Measurements from ENCODE around the gene CFLAR. TPM values are rescaled to one million over a fixed set of nuclear protein-coding genes. Genes with fewer than 3 reads are reported as not detected.

CFLAR gene
- total RNA-seq, 1 donor from 2014 or later: 62.6 TPM

GRCh38 chr2:201201371-201201770, 85.4 kb downstream of the CFLAR start:
- H3K4me1 ChIP-seq (ENCODE audit: control insufficient read depth in 3 of 3, insufficient read depth in 3 of 3, low read length in 3 of 3): no peaks in the 10 kb centered on the region
- H3K27me3 ChIP-seq (ENCODE audit: control insufficient read depth in 3 of 3, insufficient read depth in 3 of 3, low read length in 3 of 3): no peaks in the 10 kb centered on the region
- H3K9ac ChIP-seq (ENCODE audit: low read depth in 1 of 3, low read length in 3 of 3): no peak overlapping the region
- H3K27ac ChIP-seq (ENCODE audit: low read depth, low read length): no peak overlapping the region
- no peaks in the 10 kb centered on the region for H3K9me3 ChIP-seq (ENCODE audit: control insufficient read depth in 3 of 3, low read length in 3 of 3)
- H3K4me3 ChIP-seq (ENCODE audit: low read length in 3 of 3): no peak overlapping the region
- no peaks in the 10 kb centered on the region for H3K36me3 ChIP-seq (ENCODE audit: control insufficient read depth in 3 of 3, insufficient read depth in 3 of 3, low read length in 3 of 3)

- Histone ChIP-seq H3K9ac (ENCODE audit: low read depth in 1 of 3, low read length in 3 of 3) (no peak overlapping the region), H3K4me1 (ENCODE audit: control insufficient read depth in 3 of 3, insufficient read depth in 3 of 3, low read length in 3 of 3) (no peaks in the 10 kb centered on the region), H3K9me3 (ENCODE audit: control insufficient read depth in 3 of 3, low read length in 3 of 3) (no peaks in the 10 kb centered on the region), H3K27ac (ENCODE audit: low read depth, low read length) (no peak overlapping the region), H3K4me3 (ENCODE audit: low read length in 3 of 3) (no peak overlapping the region), H3K36me3 (ENCODE audit: control insufficient read depth in 3 of 3, insufficient read depth in 3 of 3, low read length in 3 of 3) (peaks cover 0 to under 1% (median 0%) of the 10 kb centered on the region in 3 donors), H3K27me3 (ENCODE audit: control insufficient read depth in 3 of 3, insufficient read depth in 3 of 3, low read length in 3 of 3) (no peaks in the 10 kb centered on the region)
These were observed 88.1 kb downstream of the CFLAR start for GRCh38 chr2:201203916-201204654.

DNA sequence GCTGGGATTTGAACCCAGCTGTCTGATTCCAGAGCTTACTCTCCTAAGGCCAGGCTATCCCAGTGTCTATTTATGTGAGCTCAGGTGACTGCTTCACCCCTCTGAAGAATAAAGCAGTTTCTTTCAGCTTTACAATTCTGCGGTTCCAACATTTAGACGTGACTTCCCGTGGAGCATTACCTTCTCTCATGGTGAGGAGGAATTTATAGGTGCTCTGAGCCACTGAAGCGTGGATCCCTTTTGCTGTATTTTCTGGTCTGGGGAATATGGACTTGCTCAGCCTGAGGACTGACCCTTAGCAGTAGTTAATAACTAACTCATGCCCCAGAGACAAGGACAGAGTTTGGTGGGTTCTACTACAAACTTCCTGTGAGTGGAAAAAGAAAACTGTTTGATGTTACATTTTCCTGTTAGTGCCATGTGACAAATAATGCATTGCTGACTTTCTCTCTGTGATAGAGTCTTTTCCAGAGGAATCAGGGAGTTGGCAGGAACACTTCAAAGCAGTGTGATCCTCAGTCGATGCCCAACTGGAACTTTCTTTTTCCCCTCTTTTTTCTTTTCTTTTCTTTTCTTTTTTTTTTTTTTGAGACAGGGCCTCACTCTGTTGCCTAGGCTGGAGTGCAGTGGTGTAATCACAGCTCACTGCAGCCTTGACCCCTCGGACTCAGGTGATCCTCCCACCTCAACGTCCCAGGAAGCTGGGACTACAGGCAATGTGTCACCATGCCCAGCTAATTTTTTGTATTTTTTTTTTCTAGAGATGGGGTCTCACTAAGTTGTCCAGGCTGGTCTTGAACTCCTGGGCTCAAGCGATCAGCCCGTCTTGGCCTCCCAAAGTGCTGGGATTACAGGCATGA, 88.9 kb downstream of the CFLAR start:
- H3K27me3 ChIP-seq (ENCODE audit: control insufficient read depth in 3 of 3, insufficient read depth in 3 of 3, low read length in 3 of 3): no peaks in the 10 kb centered on the region
- peaks cover 0 to 3% (median 0%) of the 10 kb centered on the region in 3 donors for H3K36me3 ChIP-seq (ENCODE audit: control insufficient read depth in 3 of 3, insufficient read depth in 3 of 3, low read length in 3 of 3)
- H3K9ac ChIP-seq (ENCODE audit: low read depth in 1 of 3, low read length in 3 of 3): no peak overlapping the region

GRCh38 chr2:201205515-201205849, 89.5 kb downstream of the CFLAR start:
- Histone ChIP-seq H3K27ac (ENCODE audit: low read depth, low read length) (no peak overlapping the region), H3K4me3 (ENCODE audit: low read length in 3 of 3) (no peak overlapping the region), H3K27me3 (ENCODE audit: control insufficient read depth in 3 of 3, insufficient read depth in 3 of 3, low read length in 3 of 3) (no peaks in the 10 kb centered on the region), H3K36me3 (ENCODE audit: control insufficient read depth in 3 of 3, insufficient read depth in 3 of 3, low read length in 3 of 3) (peaks cover 0 to 3% (median 0%) of the 10 kb centered on the region in 3 donors), H3K9me3 (ENCODE audit: control insufficient read depth in 3 of 3, low read length in 3 of 3) (no peaks in the 10 kb centered on the region), H3K4me1 (ENCODE audit: control insufficient read depth in 3 of 3, insufficient read depth in 3 of 3, low read length in 3 of 3) (no peaks in the 10 kb centered on the region), H3K9ac (ENCODE audit: low read depth in 1 of 3, low read length in 3 of 3) (no peak overlapping the region)

More for the DNA sequence above, 88.9 kb downstream of the CFLAR start:
- Histone ChIP-seq H3K4me1 (ENCODE audit: control insufficient read depth in 3 of 3, insufficient read depth in 3 of 3, low read length in 3 of 3) (no peaks in the 10 kb centered on the region), H3K4me3 (ENCODE audit: low read length in 3 of 3) (no peak overlapping the region), H3K9me3 (ENCODE audit: control insufficient read depth in 3 of 3, low read length in 3 of 3) (no peaks in the 10 kb centered on the region), H3K27ac (ENCODE audit: low read depth, low read length) (no peak overlapping the region)

- Histone ChIP-seq H3K36me3 (ENCODE audit: control insufficient read depth in 3 of 3, insufficient read depth in 3 of 3, low read length in 3 of 3) (peaks cover 0 to 3% (median 0%) of the 10 kb centered on the region in 3 donors), H3K4me1 (ENCODE audit: control insufficient read depth in 3 of 3, insufficient read depth in 3 of 3, low read length in 3 of 3) (no peaks in the 10 kb centered on the region), H3K27ac (ENCODE audit: low read depth, low read length) (no peak overlapping the region), H3K27me3 (ENCODE audit: control insufficient read depth in 3 of 3, insufficient read depth in 3 of 3, low read length in 3 of 3) (no peaks in the 10 kb centered on the region), H3K9me3 (ENCODE audit: control insufficient read depth in 3 of 3, low read length in 3 of 3) (no peaks in the 10 kb centered on the region), H3K9ac (ENCODE audit: low read depth in 1 of 3, low read length in 3 of 3) (no peak overlapping the region), H3K4me3 (ENCODE audit: low read length in 3 of 3) (no peak overlapping the region)
These were observed 92.7 kb downstream of the CFLAR start for GRCh38 chr2:201208563-201209252.

- Histone ChIP-seq H3K9me3 (ENCODE audit: control insufficient read depth in 3 of 3, low read length in 3 of 3) (no peaks in the 10 kb centered on the region), H3K9ac (ENCODE audit: low read depth in 1 of 3, low read length in 3 of 3) (no peak overlapping the region), H3K4me3 (ENCODE audit: low read length in 3 of 3) (no peak overlapping the region), H3K4me1 (ENCODE audit: control insufficient read depth in 3 of 3, insufficient read depth in 3 of 3, low read length in 3 of 3) (peaks cover 0 to 13% (median 3%) of the 10 kb centered on the region in 3 donors), H3K27ac (ENCODE audit: low read depth, low read length) (no peak overlapping the region), H3K27me3 (ENCODE audit: control insufficient read depth in 3 of 3, insufficient read depth in 3 of 3, low read length in 3 of 3) (no peaks in the 10 kb centered on the region), H3K36me3 (ENCODE audit: control insufficient read depth in 3 of 3, insufficient read depth in 3 of 3, low read length in 3 of 3) (no peaks in the 10 kb centered on the region)
These were observed 100.0 kb downstream of the CFLAR start for GRCh38 chr2:201215963-201216362.

DNA sequence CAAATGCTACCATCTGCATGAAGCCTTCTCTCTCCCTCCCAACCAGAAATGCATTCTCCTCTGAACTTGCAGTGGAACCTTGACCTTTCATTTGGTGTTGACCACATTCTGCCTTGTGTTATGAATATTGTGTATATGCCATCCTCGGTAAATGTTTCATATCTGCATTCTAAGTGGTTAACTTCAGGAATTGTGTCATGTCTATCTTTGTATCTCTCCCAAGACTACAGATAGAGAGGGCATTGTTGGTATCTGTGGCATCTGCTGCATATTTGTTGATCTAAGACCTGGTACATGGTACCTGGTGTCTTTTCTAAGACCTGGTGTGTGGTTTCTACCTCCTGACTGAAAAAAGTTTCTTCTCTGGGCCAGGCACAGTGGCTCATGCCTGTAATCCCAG, 101.0 kb downstream of the CFLAR start:
- no peaks in the 10 kb centered on the region for H3K27me3 ChIP-seq (ENCODE audit: control insufficient read depth in 3 of 3, insufficient read depth in 3 of 3, low read length in 3 of 3)
- no peaks in the 10 kb centered on the region for H3K36me3 ChIP-seq (ENCODE audit: control insufficient read depth in 3 of 3, insufficient read depth in 3 of 3, low read length in 3 of 3)
- no peak overlapping the region for H3K4me3 ChIP-seq (ENCODE audit: low read length in 3 of 3)
- H3K4me1 ChIP-seq (ENCODE audit: control insufficient read depth in 3 of 3, insufficient read depth in 3 of 3, low read length in 3 of 3): peaks cover 0 to 13% (median 3%) of the 10 kb centered on the region in 3 donors
- H3K9ac ChIP-seq (ENCODE audit: low read depth in 1 of 3, low read length in 3 of 3): no peak overlapping the region
- H3K27ac ChIP-seq (ENCODE audit: low read depth, low read length): no peak overlapping the region
- H3K9me3 ChIP-seq (ENCODE audit: control insufficient read depth in 3 of 3, low read length in 3 of 3): no peaks in the 10 kb centered on the region

- H3K27ac ChIP-seq (ENCODE audit: low read depth, low read length): peak overlapping the region; percentile 32
These were observed 102.8 kb downstream of the CFLAR start for GRCh38 chr2:201218780-201219179.

GRCh38 chr2:201219328-201220096, 103.5 kb downstream of the CFLAR start:
- peak overlapping the region; percentile 32 for H3K27ac ChIP-seq (ENCODE audit: low read depth, low read length)
- no peak overlapping the region for H3K4me3 ChIP-seq (ENCODE audit: low read length in 3 of 3)
- no peaks in the 10 kb centered on the region for H3K27me3 ChIP-seq (ENCODE audit: control insufficient read depth in 3 of 3, insufficient read depth in 3 of 3, low read length in 3 of 3)
- no peaks in the 10 kb centered on the region for H3K36me3 ChIP-seq (ENCODE audit: control insufficient read depth in 3 of 3, insufficient read depth in 3 of 3, low read length in 3 of 3)
- H3K9me3 ChIP-seq (ENCODE audit: control insufficient read depth in 3 of 3, low read length in 3 of 3): no peaks in the 10 kb centered on the region
- H3K4me1 ChIP-seq (ENCODE audit: control insufficient read depth in 3 of 3, insufficient read depth in 3 of 3, low read length in 3 of 3): peaks cover 0 to 13% (median 3%) of the 10 kb centered on the region in 3 donors
- H3K9ac ChIP-seq (ENCODE audit: low read depth in 1 of 3, low read length in 3 of 3): no peak overlapping the region

More at GRCh38 chr2:201218780-201219179, 102.8 kb downstream of the CFLAR start:
- Histone ChIP-seq H3K9ac (ENCODE audit: low read depth in 1 of 3, low read length in 3 of 3) (no peak overlapping the region), H3K27me3 (ENCODE audit: control insufficient read depth in 3 of 3, insufficient read depth in 3 of 3, low read length in 3 of 3) (no peaks in the 10 kb centered on the region), H3K4me1 (ENCODE audit: control insufficient read depth in 3 of 3, insufficient read depth in 3 of 3, low read length in 3 of 3) (peaks cover 0 to 13% (median 3%) of the 10 kb centered on the region in 3 donors), H3K4me3 (ENCODE audit: low read length in 3 of 3) (no peak overlapping the region), H3K9me3 (ENCODE audit: control insufficient read depth in 3 of 3, low read length in 3 of 3) (no peaks in the 10 kb centered on the region), H3K36me3 (ENCODE audit: control insufficient read depth in 3 of 3, insufficient read depth in 3 of 3, low read length in 3 of 3) (no peaks in the 10 kb centered on the region)

Measured in skeletal muscle tissue (tissue), 4 donors.